ENCODE results near the gene CASZ1. TPM values are rescaled to one million over a fixed set of nuclear protein-coding genes. Genes with fewer than 3 reads are reported as not detected.

The CASZ1 gene
- total RNA-seq, 1 donor from 2014 or later = 4.0 TPM

DNA sequence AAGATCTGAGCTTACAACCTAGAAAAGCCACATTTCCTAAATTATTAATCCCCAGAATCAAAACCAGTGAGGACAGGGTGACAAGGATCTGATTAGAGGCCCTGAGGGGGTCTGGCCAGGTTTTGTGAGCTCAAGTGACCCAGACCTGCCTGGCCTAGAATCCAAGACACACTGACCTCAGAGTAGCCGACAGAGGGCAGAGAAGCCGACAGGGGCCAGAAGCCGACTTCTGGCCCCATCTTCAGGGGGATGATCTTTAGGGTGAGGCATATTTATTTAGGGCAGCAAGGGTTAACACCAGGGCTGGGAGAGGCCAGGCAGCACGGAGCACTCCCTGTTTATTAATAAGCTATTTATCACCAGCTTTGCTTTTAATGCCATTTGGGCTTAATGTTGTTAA is 45.3 kb downstream of the CASZ1 start:
- H3K27me3 ChIP-seq (ENCODE audit: insufficient read depth, low read length) = peaks cover 5% of the 10 kb centered on the region
- H3K4me1 ChIP-seq (ENCODE audit: insufficient read depth, low read length) = no peaks in the 10 kb centered on the region
- FAIRE-seq (no peak), DNase-seq (ENCODE audit: low read depth) (no peak)
- no peak overlapping the region for H3K4me2 ChIP-seq (ENCODE audit: low read length)
- H3K4me3 ChIP-seq (ENCODE audit: insufficient read depth, low read depth, low read length) = no peak overlapping the region
- no peaks in the 10 kb centered on the region for H4K20me1 ChIP-seq (ENCODE audit: insufficient read depth, low read length)
- Mint-ChIP-seq H3K36me3 (ENCODE audit: low read depth, unreplicated experiment) (peaks cover 2% of the 10 kb centered on the region), H3K27me3 (ENCODE audit: low read depth, unreplicated experiment) (peaks cover 18% of the 10 kb centered on the region), H3K4me3 (ENCODE audit: unreplicated experiment) (no peak overlapping the region), H3K4me1 (ENCODE audit: low read depth, unreplicated experiment) (no peaks in the 10 kb centered on the region), H3K27ac (ENCODE audit: unreplicated experiment) (no peak overlapping the region), H3K9me3 (ENCODE audit: unreplicated experiment) (peaks cover 2% of the 10 kb centered on the region)
- no peaks in the 10 kb centered on the region for H3K9me3 ChIP-seq (ENCODE audit: insufficient read depth, low read depth, low read length)
- no peak for TF ChIP-seq EZH2 (IDR thresholded peaks at IDR 0.05; ENCODE audit: insufficient read depth, low read length)
- TF ChIP-seq, protein P1, sequence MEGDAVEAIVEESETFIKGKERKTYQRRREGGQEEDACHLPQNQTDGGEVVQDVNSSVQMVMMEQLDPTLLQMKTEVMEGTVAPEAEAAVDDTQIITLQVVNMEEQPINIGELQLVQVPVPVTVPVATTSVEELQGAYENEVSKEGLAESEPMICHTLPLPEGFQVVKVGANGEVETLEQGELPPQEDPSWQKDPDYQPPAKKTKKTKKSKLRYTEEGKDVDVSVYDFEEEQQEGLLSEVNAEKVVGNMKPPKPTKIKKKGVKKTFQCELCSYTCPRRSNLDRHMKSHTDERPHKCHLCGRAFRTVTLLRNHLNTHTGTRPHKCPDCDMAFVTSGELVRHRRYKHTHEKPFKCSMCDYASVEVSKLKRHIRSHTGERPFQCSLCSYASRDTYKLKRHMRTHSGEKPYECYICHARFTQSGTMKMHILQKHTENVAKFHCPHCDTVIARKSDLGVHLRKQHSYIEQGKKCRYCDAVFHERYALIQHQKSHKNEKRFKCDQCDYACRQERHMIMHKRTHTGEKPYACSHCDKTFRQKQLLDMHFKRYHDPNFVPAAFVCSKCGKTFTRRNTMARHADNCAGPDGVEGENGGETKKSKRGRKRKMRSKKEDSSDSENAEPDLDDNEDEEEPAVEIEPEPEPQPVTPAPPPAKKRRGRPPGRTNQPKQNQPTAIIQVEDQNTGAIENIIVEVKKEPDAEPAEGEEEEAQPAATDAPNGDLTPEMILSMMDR (IDR thresholded peaks at IDR 0.05; ENCODE audit: insufficient read depth, low read depth, low read length) = no peak
- no peaks in the 10 kb centered on the region for H3K79me2 ChIP-seq (ENCODE audit: insufficient read depth, low read length)
- H3K36me3 ChIP-seq (ENCODE audit: insufficient read depth, low read length) = no peaks in the 10 kb centered on the region
- H3K27ac ChIP-seq (ENCODE audit: low read depth, low read length) = no peak overlapping the region
- H3K9ac ChIP-seq (ENCODE audit: low read length) = no peak overlapping the region
- H2AFZ ChIP-seq (ENCODE audit: low read depth, low read length) = no peak overlapping the region

DNA sequence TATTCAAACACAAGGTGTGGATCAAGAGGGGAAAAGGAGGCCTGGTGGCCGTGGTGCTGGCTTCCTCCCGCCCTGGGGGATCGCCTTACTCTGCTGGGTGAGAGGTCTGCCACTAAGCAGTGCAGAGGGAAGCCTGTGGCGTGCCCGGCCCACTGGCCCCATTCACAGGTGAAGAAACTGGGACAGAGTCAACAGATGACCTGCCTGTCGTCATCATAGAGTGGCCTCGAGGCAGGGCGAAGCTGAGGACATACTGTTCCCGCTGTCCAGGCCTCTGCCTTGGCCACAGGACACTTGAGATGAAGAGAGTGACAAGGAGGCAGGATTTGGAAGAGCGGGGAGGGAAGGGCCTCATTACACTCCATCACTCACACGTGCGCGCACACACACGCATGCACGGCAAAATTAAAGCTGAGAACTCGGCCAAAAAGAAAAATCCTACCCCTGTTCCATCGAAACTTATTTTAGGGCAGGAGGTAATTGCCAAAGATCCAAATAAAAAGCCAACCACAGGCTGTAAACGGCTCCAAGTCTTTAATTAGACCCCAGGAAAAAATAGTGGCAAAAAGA is 50.5 kb downstream of the CASZ1 start:
- no peak overlapping the region for H3K27ac Mint-ChIP-seq (ENCODE audit: unreplicated experiment)
- Histone ChIP-seq H3K27ac (ENCODE audit: low read depth, low read length) (no peak overlapping the region), H3K4me3 (ENCODE audit: insufficient read depth, low read depth, low read length) (no peak overlapping the region), H3K27me3 (ENCODE audit: insufficient read depth, low read length) (peaks cover 6% of the 10 kb centered on the region), H3K9me3 (ENCODE audit: insufficient read depth, low read depth, low read length) (no peaks in the 10 kb centered on the region), H3K4me1 (ENCODE audit: insufficient read depth, low read length) (no peaks in the 10 kb centered on the region), H2AFZ (ENCODE audit: low read depth, low read length) (no peak overlapping the region), H3K79me2 (ENCODE audit: insufficient read depth, low read length) (no peaks in the 10 kb centered on the region), H3K4me2 (ENCODE audit: low read length) (no peak overlapping the region), H4K20me1 (ENCODE audit: insufficient read depth, low read length) (no peaks in the 10 kb centered on the region), H3K9ac (ENCODE audit: low read length) (no peak overlapping the region), H3K36me3 (ENCODE audit: insufficient read depth, low read length) (no peaks in the 10 kb centered on the region)
- no peak for DNase-seq (ENCODE audit: low read depth)
- H3K4me1 Mint-ChIP-seq (ENCODE audit: low read depth, unreplicated experiment) = no peaks in the 10 kb centered on the region
- FAIRE-seq = no peak
- peaks cover 28% of the 10 kb centered on the region for H3K27me3 Mint-ChIP-seq (ENCODE audit: low read depth, unreplicated experiment)
- no peak for TF ChIP-seq EZH2 (IDR thresholded peaks at IDR 0.05; ENCODE audit: insufficient read depth, low read length)
- TF ChIP-seq, protein P1 (IDR thresholded peaks at IDR 0.05; ENCODE audit: insufficient read depth, low read depth, low read length) = no peak
- H3K9me3 Mint-ChIP-seq (ENCODE audit: unreplicated experiment) = peaks cover 2% of the 10 kb centered on the region
- H3K4me3 Mint-ChIP-seq (ENCODE audit: unreplicated experiment) = no peak overlapping the region
- H3K36me3 Mint-ChIP-seq (ENCODE audit: low read depth, unreplicated experiment) = peaks cover 4% of the 10 kb centered on the region

DNA sequence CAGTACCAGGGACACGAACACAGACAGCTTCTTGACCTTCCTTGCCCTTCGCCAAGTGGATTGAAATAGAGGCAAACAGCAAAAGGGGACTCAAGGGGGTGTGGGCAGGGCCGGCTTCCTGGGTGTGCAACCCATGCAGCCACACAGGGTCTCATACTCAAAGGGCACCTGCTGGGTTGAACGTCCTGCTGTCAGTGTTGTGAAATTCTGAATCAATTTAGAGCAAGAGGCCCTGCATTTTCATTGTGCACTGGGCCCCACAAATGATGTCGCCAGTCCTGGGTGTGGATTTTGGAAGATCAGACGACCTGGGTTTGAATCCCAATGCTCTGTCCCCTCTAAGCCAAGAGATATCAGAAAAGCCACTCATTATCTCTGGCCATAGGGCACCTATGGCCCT is 51.1 kb downstream of the CASZ1 start:
- Mint-ChIP-seq H3K4me1 (ENCODE audit: low read depth, unreplicated experiment) (no peaks in the 10 kb centered on the region), H3K36me3 (ENCODE audit: low read depth, unreplicated experiment) (peaks cover 4% of the 10 kb centered on the region), H3K4me3 (ENCODE audit: unreplicated experiment) (no peak overlapping the region), H3K9me3 (ENCODE audit: unreplicated experiment) (peaks cover 2% of the 10 kb centered on the region), H3K27ac (ENCODE audit: unreplicated experiment) (no peak overlapping the region), H3K27me3 (ENCODE audit: low read depth, unreplicated experiment) (peaks cover 30% of the 10 kb centered on the region)
- Histone ChIP-seq H4K20me1 (ENCODE audit: insufficient read depth, low read length) (no peaks in the 10 kb centered on the region), H2AFZ (ENCODE audit: low read depth, low read length) (no peak overlapping the region), H3K4me3 (ENCODE audit: insufficient read depth, low read depth, low read length) (no peak overlapping the region), H3K79me2 (ENCODE audit: insufficient read depth, low read length) (no peaks in the 10 kb centered on the region), H3K4me2 (ENCODE audit: low read length) (no peak overlapping the region), H3K9ac (ENCODE audit: low read length) (no peak overlapping the region), H3K36me3 (ENCODE audit: insufficient read depth, low read length) (no peaks in the 10 kb centered on the region), H3K4me1 (ENCODE audit: insufficient read depth, low read length) (no peaks in the 10 kb centered on the region), H3K27me3 (ENCODE audit: insufficient read depth, low read length) (peaks cover 6% of the 10 kb centered on the region), H3K9me3 (ENCODE audit: insufficient read depth, low read depth, low read length) (no peaks in the 10 kb centered on the region), H3K27ac (ENCODE audit: low read depth, low read length) (no peak overlapping the region)
- TF ChIP-seq, protein P1 (IDR thresholded peaks at IDR 0.05; ENCODE audit: insufficient read depth, low read depth, low read length) = no peak
- no peak for TF ChIP-seq EZH2 (IDR thresholded peaks at IDR 0.05; ENCODE audit: insufficient read depth, low read length)
- no peak for DNase-seq (ENCODE audit: low read depth)
- no peak for FAIRE-seq
